Gastrocnemius medialis (tissue), 4 donors: ENCODE results near the gene SCRT2. TPM values are rescaled to one million over a fixed set of nuclear protein-coding genes. Genes with fewer than 3 reads are reported as not detected.
A peak's percentile ranks its signal among the peaks of the same experiment; 100 is the strongest.
"Not testable (repeated sequence)": the region's sequence is repeated elsewhere in the genome, so short reads cannot be mapped to it uniquely, and the experiment has no call there.

Experiments used
- ATAC-seq, 2 donors: fragments of 150-250 bp; one replicate each; pipeline ENCODE4 v1.9.1; 2016
- DNase-seq, 2 donors: peaks; one replicate each; pipeline ENCODE4 v3.0.0-alpha.2; 2019
- H3K27ac ChIP-seq, 4 donors: fragments of 200-600 bp; sonication (generic); 1 replicate in 1 of 4; 2 replicates in 3 of 4; pipeline ENCODE4 v1.5.1; 2016 to 2018; ENCODE audit warnings: mild to moderate bottlenecking in 2 of 4, moderate library complexity in 1 of 4
- H3K27me3 ChIP-seq, 3 donors: fragments of 200-600 bp; sonication (generic) in 2 of 3; 1 replicate in 1 of 3; 2 replicates in 2 of 3; pipeline versions ENCODE4 v1.5.1 to v1.6.0; 2016 to 2019; ENCODE audit warnings: mild to moderate bottlenecking in 1 of 3, moderate library complexity in 1 of 3
- H3K36me3 ChIP-seq, 2 donors: fragments of 200-600 bp; sonication (generic) in 1 of 2; one replicate each; pipeline ENCODE4 v1.5.1; 2017 to 2018
- H3K4me1 ChIP-seq, 2 donors: fragments of 200-600 bp; sonication (generic) in 1 of 2; one replicate each; pipeline ENCODE4 v1.5.1; 2016 to 2017; ENCODE audit warnings: mild to moderate bottlenecking in 2 of 2
- H3K4me3 ChIP-seq, 4 donors: fragments of 200-600 bp; sonication (generic) in 3 of 4; 1 replicate in 1 of 4; 2 replicates in 3 of 4; pipeline ENCODE4 v1.5.1; 2016 to 2019; ENCODE audit warnings: mild to moderate bottlenecking in 2 of 4
- H3K9me3 ChIP-seq, 3 donors: fragments of 200-600 bp; sonication (generic) in 2 of 3; 1 replicate in 1 of 3; 2 replicates in 2 of 3; pipeline ENCODE4 v1.5.1; 2016 to 2019
- CTCF ChIP-seq, 5 experiments: fragments of 450-650 bp in 3 of 5; fragments of 200-600 bp in 2 of 5; sonication (generic) in 2 of 5; IDR thresholded peaks in 4 of 5; conservative IDR thresholded peaks in 1 of 5; 1 replicate in 4 of 5; 2 replicates in 1 of 5; pipeline ENCODE4 v1.5.1; 2016 to 2019; ENCODE audit warnings: antibody characterized with exemption in 5 of 5, mild to moderate bottlenecking in 3 of 5, moderate library complexity in 3 of 5
- POLR2A ChIP-seq, 2 donors: fragments of 450-650 bp; IDR thresholded peaks; one replicate each; pipeline ENCODE4 v1.6.1; 2017; ENCODE audit warnings: antibody characterized with exemption in 2 of 2, mild to moderate bottlenecking in 2 of 2, moderate library complexity in 2 of 2
- in situ Hi-C, 4 donors: fragments of 200-750 bp; cut with MboI; loops; one replicate each; pipeline versions ENCODE4 v1.15.0 to v1.8.0; 2017; ENCODE audit warnings: low sequenced_read_pairs in 4 of 4
- intact Hi-C: fragments of 100-400 bp; cut with DNase I; formaldehyde crosslinking; loops from one replicate; pipeline ENCODE4 v1.15.1; 2023; ENCODE audit warnings: low total_unique reads
- total RNA-seq, 4 donors: library from RNA; depleted of rRNA; stranded (reverse); fragments of >200 nt; gene quantifications; one replicate each; pipeline versions ENCODE4 v1.1.0 to v1.2.3, GENCODE V29; 2016

The SCRT2 gene
- total RNA-seq, 4 donors from 2014 or later, result not detected

GRCh38 chr20:699342-699741 is 23.7 kb upstream of the SCRT2 start:
- Histone ChIP-seq H3K27ac (peak overlapping the region in 3 of 4 donors; percentile 9 to 57 (median 46)), H3K4me3 (no peak overlapping the region), H3K36me3 (no peaks in the 10 kb centered on the region), H3K4me1 (peaks cover 7% of the 10 kb centered on the region in 2 donors), H3K27me3 (no peaks in the 10 kb centered on the region), H3K9me3 (no peaks in the 10 kb centered on the region)
- intact Hi-C loops, result no loop called here
- in situ Hi-C loops, result no loop called here
- no peak for ATAC-seq
- TF ChIP-seq CTCF (IDR thresholded peaks at IDR 0.05 in 4 of 5, conservative IDR thresholded peaks at IDR 0.05 in 1 of 5), result no peak
- no peak for TF ChIP-seq POLR2A (IDR thresholded peaks at IDR 0.05)
- no peak for DNase-seq

- Histone ChIP-seq H3K9me3 (no peaks in the 10 kb centered on the region), H3K36me3 (no peaks in the 10 kb centered on the region), H3K27me3 (no peaks in the 10 kb centered on the region), H3K27ac (no peak overlapping the region), H3K4me1 (peaks cover 7% of the 10 kb centered on the region in 2 donors), H3K4me3 (no peak overlapping the region)
- TF ChIP-seq POLR2A (IDR thresholded peaks at IDR 0.05) (no peak), CTCF (IDR thresholded peaks at IDR 0.05 in 4 of 5, conservative IDR thresholded peaks at IDR 0.05 in 1 of 5) (no peak)
- ATAC-seq (no peak), DNase-seq (no peak)
- in situ Hi-C loops, result no loop called here
- intact Hi-C loops, result no loop called here
Measured at GRCh38 chr20:698276-698675, 22.7 kb upstream of the SCRT2 start.

GRCh38 chr20:697826-698225 is 22.2 kb upstream of the SCRT2 start:
- H3K4me3 ChIP-seq, result no peak overlapping the region
- intact Hi-C loops, result no loop called here
- H3K27me3 ChIP-seq, result no peaks in the 10 kb centered on the region
- no peaks in the 10 kb centered on the region for H3K9me3 ChIP-seq
- H3K4me1 ChIP-seq, result peaks cover 7% of the 10 kb centered on the region in 2 donors
- ATAC-seq (no peak), DNase-seq (no peak)
- H3K27ac ChIP-seq, result no peak overlapping the region
- in situ Hi-C loops, result no loop called here
- no peak for TF ChIP-seq CTCF (IDR thresholded peaks at IDR 0.05 in 4 of 5, conservative IDR thresholded peaks at IDR 0.05 in 1 of 5)
- no peaks in the 10 kb centered on the region for H3K36me3 ChIP-seq

- ATAC-seq, result no peak
- H3K4me1 ChIP-seq, result peaks cover 6 to 7% of the 10 kb centered on the region in 2 donors
- no peaks in the 10 kb centered on the region for H3K36me3 ChIP-seq
- intact Hi-C loops (no loop called here), in situ Hi-C loops (no loop called here)
- H3K27me3 ChIP-seq, result no peaks in the 10 kb centered on the region
- H3K4me3 ChIP-seq, result no peak overlapping the region
- no peak for DNase-seq
- H3K9me3 ChIP-seq, result no peaks in the 10 kb centered on the region
- TF ChIP-seq POLR2A (IDR thresholded peaks at IDR 0.05) (no peak), CTCF (IDR thresholded peaks at IDR 0.05 in 4 of 5, conservative IDR thresholded peaks at IDR 0.05 in 1 of 5) (no peak)
- H3K27ac ChIP-seq, result no peak overlapping the region
Measured at GRCh38 chr20:695165-695866, 19.7 kb upstream of the SCRT2 start.

- Histone ChIP-seq H3K4me1 (no peaks in the 10 kb centered on the region), H3K4me3 (no peak overlapping the region), H3K9me3 (no peaks in the 10 kb centered on the region), H3K27ac (no peak overlapping the region), H3K27me3 (no peaks in the 10 kb centered on the region), H3K36me3 (no peaks in the 10 kb centered on the region)
- TF ChIP-seq POLR2A (IDR thresholded peaks at IDR 0.05) (no peak), CTCF (IDR thresholded peaks at IDR 0.05 in 4 of 5, conservative IDR thresholded peaks at IDR 0.05 in 1 of 5) (no peak)
- intact Hi-C loops, result no loop called here
- DNase-seq (no peak), ATAC-seq (no peak)
- in situ Hi-C loops, result no loop called here
Measured at GRCh38 chr20:694496-694895, 18.9 kb upstream of the SCRT2 start.

GRCh38 chr20:693786-694185 is 18.2 kb upstream of the SCRT2 start:
- H3K4me1 ChIP-seq, H3K27ac ChIP-seq, H3K36me3 ChIP-seq, ATAC-seq, in situ Hi-C loops, H3K9me3 ChIP-seq, DNase-seq, intact Hi-C loops, H3K27me3 ChIP-seq, H3K4me3 ChIP-seq: not testable (repeated sequence)
